ENCODE measurements around the gene CD300E.
"Not testable (repeated sequence)": the region's sequence is repeated elsewhere in the genome, so short reads cannot be mapped to it uniquely, and the experiment has no call there.

The CD300E gene

DNA sequence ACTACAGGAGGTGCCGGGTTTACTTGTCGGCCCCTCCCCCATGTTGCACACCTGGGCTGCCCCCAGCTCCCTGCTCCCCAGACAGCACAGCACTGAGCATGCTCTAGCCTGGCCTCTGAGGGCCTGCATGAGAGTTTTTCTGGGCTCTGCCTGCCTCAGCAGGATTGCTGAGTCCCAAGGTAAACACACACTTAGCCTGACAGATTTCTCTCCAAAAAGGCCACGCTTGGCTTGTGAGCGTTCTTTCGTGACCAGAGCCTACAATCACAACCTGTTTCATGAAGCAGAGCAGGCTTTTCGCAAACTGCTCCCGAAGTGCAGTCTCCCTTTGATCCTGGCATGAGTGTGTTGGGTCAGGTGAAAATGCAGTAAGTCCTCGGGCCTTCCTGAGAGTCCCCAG, 9.8 kb upstream of the CD300E start:
- DNase-seq = no peak

GRCh38 chr17:74632617-74633016, 9.1 kb upstream of the CD300E start:
- DNase-seq = no peak

GRCh38 chr17:74631468-74632450, 8.2 kb upstream of the CD300E start:
- no peak for DNase-seq

GRCh38 chr17:74630251-74630650, 6.7 kb upstream of the CD300E start:
- DNase-seq = not testable (repeated sequence)

GRCh38 chr17:74625661-74626060, 2.1 kb upstream of the CD300E start:
- DNase-seq = no peak

DNA sequence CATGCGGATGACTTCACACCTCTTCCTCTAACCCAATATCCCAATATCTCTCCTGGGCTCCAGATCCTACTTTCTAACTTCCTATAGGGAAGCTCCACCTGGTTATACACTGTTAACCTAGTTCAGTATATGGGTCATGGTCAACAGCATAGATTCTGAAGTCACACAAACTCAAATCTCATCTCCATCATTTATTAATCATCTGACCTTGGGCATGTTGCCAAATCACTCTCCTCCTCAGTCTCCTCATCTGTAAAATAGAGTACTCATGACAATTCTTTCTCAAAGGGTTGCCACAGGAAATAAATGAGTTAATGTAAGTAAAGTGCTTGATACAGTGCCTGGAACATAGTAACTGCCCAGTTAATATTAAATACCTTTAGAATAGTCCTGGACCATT, 593 bp upstream of the CD300E start:
- no peak for DNase-seq

GRCh38 chr17:74619077-74619673, 4.4 kb downstream of the CD300E start:
- DNase-seq = no peak

DNA sequence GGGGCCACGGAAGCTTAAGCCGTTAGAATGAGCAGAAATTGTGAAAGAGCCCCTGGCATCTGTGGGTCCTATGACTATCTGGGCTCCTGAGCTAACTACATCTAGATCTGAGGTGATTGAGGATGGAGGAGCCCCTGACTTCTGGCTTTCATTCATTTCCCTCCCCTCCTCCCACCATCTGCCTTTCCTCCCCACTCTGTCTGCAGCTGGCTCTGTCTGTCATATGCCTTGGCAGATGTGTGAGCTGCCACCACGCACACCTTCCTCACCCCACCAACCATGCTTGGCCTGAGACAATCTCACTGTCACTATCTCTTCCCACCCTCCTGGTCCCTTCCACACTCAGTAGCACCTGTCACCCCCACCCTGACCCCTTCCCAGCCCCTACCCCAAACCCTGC, 5.1 kb downstream of the CD300E start:
- no peak for DNase-seq

DNA sequence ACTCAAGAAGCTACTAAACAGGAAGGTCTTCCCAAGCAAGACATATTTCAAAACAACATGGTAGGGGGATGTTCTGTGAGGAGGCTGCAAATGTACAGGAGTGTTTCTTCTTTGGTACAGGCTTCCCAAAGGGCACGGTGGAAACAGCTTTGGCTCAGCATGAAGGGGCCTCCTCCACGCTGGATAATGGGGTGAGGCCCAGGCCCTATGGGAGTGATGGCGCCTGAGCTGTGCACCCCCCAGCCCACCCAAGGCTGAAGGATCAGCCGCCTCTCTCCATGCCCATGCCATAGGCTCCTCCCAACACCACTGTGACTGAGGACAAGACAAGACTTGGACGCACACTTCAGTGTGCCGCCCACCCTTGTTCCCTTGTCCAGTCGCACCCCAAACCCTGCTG, 6.8 kb downstream of the CD300E start:
- no peak for DNase-seq

DNA sequence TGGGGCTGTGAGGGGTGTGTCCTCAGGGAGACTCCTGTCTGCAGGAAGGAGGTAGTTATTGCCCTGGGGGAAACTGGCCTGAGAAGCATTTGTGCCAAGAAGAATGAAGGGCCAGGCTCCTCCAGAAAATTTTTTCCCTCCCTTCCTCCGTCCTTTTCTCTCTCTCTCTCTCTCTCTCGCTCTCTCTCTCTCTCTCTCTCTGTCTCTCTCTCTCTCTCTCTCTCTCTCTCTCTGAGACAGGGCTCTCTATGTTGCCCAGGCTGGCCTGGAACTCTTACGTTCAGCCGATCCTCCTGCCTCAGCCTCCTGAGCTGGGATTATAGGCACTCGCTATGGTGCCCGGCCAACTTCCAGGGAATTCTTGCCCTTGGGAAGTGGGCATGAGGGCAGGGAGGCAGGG, 11.5 kb downstream of the CD300E start:
- no peak for DNase-seq

DNA sequence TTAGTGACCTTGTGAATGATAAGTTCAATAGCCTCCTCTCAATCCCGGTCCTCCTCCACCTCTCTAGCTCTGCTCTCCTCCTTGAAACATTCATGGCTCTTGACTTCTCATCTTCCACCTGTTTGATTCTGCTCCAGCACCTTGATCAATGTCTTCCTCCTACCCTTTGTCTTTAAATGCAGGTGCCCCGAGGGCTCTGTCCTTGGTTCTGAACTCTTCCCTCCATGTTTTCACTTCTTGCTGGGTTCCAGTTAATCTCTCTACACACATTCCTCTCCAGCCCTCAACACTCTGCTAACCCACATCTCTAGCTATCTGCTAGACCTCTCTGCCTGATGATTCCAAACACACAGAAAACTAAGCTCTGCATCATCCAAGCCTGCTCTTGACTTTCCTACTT, 13.4 kb downstream of the CD300E start:
- DNase-seq = no peak

- no peak for DNase-seq
Measured at GRCh38 chr17:74608511-74608910, 15.0 kb downstream of the CD300E start.

GRCh38 chr17:74607221-74607620, 16.3 kb downstream of the CD300E start:
- DNase-seq = no peak

- no peak for DNase-seq
Measured at GRCh38 chr17:74606050-74606449, 17.5 kb downstream of the CD300E start.

GRCh38 chr17:74605361-74605760, 18.2 kb downstream of the CD300E start:
- DNase-seq = peak; percentile 15

- DNase-seq = no peak
Measured at GRCh38 chr17:74604761-74605160, 18.8 kb downstream of the CD300E start.

DNA sequence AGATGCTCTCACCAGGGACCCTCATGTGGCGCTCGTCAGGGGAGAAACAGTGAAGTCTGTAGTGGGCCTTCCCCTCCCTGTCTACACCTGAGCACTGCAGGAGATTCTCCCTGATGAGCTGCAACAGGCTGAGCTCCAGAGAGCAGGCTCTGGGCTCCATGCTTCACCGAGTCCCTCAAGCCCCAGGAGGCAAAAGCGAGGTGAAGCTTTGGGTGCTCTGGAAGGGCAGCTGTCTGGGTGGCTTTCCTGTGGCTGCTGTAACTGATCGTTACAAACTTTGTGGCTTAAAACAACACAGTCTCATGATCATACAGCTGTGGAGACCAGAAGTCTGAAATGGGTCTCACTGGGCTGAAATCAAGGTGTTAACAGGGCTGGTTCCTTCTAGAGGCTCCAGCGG, 19.3 kb downstream of the CD300E start:
- no peak for DNase-seq

DNA sequence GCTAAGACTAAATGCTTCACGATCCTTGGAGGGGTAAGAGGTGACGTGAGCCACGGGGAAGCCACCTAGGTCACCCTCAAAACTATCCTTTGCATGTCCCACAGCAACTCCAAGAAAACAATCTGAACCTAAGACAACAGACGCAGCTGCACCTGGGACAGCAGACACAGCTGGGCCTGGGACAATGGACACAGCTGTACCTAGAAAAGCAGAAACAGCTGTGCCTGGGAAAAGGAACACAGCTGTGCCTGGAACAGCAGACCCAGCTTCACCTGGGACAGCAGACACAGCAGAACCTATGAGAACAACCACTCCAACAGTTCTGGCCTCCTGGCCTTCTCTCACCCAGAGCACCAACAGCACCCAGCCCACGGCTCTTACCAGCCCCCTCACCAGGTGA, 19.8 kb downstream of the CD300E start:
- no peak for DNase-seq

DNA sequence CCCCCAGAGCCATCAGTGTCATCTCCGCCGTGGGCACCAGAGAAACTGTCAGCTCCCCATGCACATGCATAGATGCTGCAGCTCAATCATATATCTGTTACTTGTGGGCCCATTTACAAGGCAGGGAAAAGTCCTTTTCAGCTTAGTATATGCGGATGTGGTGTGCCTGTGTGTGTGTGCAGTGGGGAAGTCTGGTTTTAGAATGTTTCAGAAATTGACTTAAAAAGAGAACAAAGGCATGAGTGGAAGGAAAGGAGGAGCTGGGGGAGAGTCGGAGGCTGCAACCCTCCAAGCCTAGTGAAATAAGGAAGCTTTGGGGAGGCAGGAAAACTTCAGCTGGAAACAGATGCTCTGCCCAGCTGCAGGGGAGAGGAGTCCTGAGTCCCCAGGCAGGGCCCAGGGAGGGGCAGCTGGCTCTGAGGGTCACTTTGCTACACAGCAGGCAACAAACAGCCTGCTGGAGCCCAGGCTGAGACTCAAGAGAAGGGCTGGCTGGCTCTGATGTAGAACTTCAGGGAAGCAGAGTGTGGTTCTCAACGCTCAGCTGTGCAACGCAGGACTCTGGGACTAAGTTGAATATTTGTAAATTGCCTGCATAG, 20.4 kb downstream of the CD300E start:
- DNase-seq = no peak

- DNase-seq = peak; percentile 4
Measured at GRCh38 chr17:74601944-74602572, 21.5 kb downstream of the CD300E start.

DNA sequence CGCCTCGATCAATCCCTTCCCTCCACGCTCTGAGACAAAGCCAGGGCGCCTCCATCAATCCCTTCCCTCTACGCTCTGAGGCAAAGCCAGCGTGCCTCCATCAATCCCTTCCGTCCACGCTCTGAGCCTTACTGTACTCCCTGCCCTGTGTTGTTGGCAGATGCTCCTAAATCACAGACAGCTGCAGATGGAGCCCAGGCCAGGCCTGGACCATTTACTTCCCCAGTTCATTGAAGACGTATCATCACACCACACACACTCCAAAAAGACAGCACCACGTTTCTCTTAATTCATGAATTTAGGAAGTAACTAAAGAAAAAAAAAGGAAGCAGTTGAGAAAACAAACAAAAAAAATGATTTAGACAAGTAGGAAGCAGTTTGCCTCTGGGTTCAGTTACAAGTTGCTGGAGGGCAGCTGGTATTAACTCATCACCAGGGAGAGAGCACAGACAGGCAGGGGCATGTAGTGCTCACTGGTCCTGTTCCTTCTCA, 24.0 kb downstream of the CD300E start:
- no peak for DNase-seq

DNA sequence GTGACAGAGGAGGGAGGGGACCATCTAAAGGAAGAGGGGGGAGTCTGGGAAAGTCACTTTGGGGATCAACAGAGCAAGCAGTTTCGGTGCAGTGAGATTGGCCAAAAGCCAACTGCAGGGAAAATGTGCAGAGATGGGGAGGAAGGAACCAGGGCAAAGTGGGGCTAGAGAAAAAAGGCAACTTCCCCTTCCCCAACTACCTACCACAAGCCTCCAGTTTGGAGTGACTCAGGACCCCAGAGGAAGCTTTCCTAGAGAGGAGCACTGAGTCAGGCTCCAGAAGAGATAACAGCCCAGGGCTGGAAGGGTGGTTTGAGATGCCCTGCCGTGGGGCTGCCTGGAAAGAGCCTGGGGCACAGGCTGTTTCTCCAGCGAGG, 24.5 kb downstream of the CD300E start:
- no peak for DNase-seq

DNA sequence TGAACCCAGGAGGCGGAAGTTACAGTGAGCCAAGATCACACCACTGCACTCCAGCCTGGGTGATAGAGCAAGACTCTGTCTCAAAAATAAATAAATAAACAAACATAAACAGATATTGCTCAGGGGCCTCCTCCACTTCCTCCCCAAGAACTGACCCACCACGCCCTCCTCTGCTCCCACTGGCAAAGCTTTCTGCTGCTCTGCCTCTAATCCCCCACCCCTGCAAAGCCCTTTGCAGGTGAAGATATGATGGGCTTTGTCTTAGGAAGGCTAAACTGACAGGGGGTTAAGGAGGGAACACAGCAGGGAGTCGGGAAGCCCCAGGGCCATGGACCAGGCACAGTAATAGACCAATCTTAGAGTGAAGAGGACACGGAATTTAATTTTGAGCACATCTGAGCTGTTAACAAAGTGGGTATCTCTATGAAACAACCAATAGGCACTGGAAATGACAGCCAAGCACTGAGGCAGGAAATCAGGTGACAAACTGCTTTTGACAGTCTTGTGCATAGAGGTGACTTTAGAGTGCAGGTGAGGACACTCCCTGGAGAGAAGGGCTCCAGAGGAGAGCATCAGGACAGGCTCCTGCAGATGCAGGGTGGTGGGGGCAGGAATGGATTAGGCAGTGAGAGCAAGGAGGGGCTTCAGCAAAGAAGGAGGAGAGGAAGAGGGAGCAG, 25.1 kb downstream of the CD300E start:
- DNase-seq = no peak
